GM12891 (cell line): Measurements from ENCODE around the gene ACTC1.

Experiments
- PAX5 ChIP-seq: IDR thresholded peaks from 2 replicates; pipeline ENCODE4 v1.6.1; 2011; ENCODE audit warnings: low read length, moderate library complexity, mild to moderate bottlenecking; ENCODE audit not compliant: insufficient read depth, severe bottlenecking
- POLR2A ChIP-seq: IDR thresholded peaks from 2 replicates; pipeline ENCODE4 v1.6.1; 2011; ENCODE audit warnings: low read depth, low read length, control low read depth
- POLR2AphosphoS5 ChIP-seq: IDR thresholded peaks from 2 replicates; pipeline ENCODE4 v1.6.1; 2011; ENCODE audit warnings: low read depth, low read length, control low read depth
- POU2F2 ChIP-seq: IDR thresholded peaks from 2 replicates; pipeline ENCODE4 v1.6.1; 2011; ENCODE audit warnings: low read depth, mild to moderate bottlenecking, control low read depth, low read length, moderate library complexity
- SPI1 ChIP-seq: IDR thresholded peaks from 2 replicates; pipeline ENCODE4 v1.6.1; 2011; ENCODE audit warnings: low read depth, low read length, control low read depth
- TAF1 ChIP-seq: IDR thresholded peaks from 2 replicates; pipeline ENCODE4 v1.6.1; 2011; ENCODE audit warnings: low read depth, low read length, control low read depth

GRCh38 chr15:34791701-34792100 is 3.6 kb downstream of the ACTC1 start:
- TF ChIP-seq TAF1 = no peak
- no peak for TF ChIP-seq POLR2A
- TF ChIP-seq POLR2AphosphoS5 = no peak
- TF ChIP-seq SPI1 = no peak
- TF ChIP-seq PAX5 = no peak
- no peak for TF ChIP-seq POU2F2
